Suprapubic skin (tissue), 4 donors: Measurements from ENCODE around the gene PRKACB. TPM values are rescaled to one million over a fixed set of nuclear protein-coding genes. Genes with fewer than 3 reads are reported as not detected.

Experiments used
- DNase-seq, 2 donors: peaks; one replicate each; pipeline ENCODE4 v3.0.0-alpha.2; 2019; ENCODE audit warnings: low spot score in 2 of 2
- H3K27ac ChIP-seq: fragments of 200-600 bp; sonication (generic); one replicate; pipeline ENCODE4 v1.5.1; 2019
- H3K27me3 ChIP-seq: fragments of 200-600 bp; sonication (generic); one replicate; pipeline ENCODE4 v1.5.1; 2019
- H3K36me3 ChIP-seq: fragments of 200-600 bp; sonication (generic); one replicate; pipeline ENCODE4 v1.5.1; 2019
- H3K4me1 ChIP-seq: fragments of 200-600 bp; sonication (generic); one replicate; pipeline ENCODE4 v1.5.1; 2019
- H3K4me3 ChIP-seq: fragments of 200-600 bp; sonication (generic); one replicate; pipeline ENCODE4 v1.5.1; 2019; ENCODE audit warnings: mild to moderate bottlenecking
- H3K9me3 ChIP-seq: fragments of 200-600 bp; sonication (generic); one replicate; pipeline ENCODE4 v1.5.1; 2019
- CTCF ChIP-seq, 2 donors: fragments of 200-600 bp in 1 of 2; fragments of 450-650 bp in 1 of 2; sonication (generic) in 1 of 2; IDR thresholded peaks; one replicate each; pipeline ENCODE4 v1.5.1; 2016 to 2019; ENCODE audit warnings: antibody characterized with exemption in 2 of 2, mild to moderate bottlenecking in 1 of 2, moderate library complexity in 1 of 2
- EP300 ChIP-seq: sonication (generic); formaldehyde crosslinking; IDR thresholded peaks from one replicate; pipeline ENCODE4 v1.6.1; 2017; ENCODE audit warnings: antibody characterized with exemption
- POLR2A ChIP-seq, 2 donors: fragments of 450-650 bp; IDR thresholded peaks; one replicate each; pipeline ENCODE4 v1.6.1; 2017; ENCODE audit warnings: antibody characterized with exemption in 2 of 2, mild to moderate bottlenecking in 2 of 2, moderate library complexity in 2 of 2
- POLR2AphosphoS5 ChIP-seq, 3 donors: sonication (generic); formaldehyde crosslinking; IDR thresholded peaks; one replicate each; pipeline ENCODE4 v1.6.1; 2017; ENCODE audit warnings: antibody characterized with exemption in 3 of 3
- WGBS: methylation state at CpG from one replicate; pipeline ENCODE4 v1.1.5; 2018; 5-methylcytosine and 5-hydroxymethylcytosine counted together
- total RNA-seq, 4 donors: library from RNA; depleted of rRNA; stranded (reverse); fragments of >200 nt; gene quantifications; one replicate each; pipeline ENCODE4 v1.1.0, GENCODE V29; 2016

The PRKACB gene
- total RNA-seq, 4 donors from 2014 or later = 6.6 to 12.2 (median 9.1) TPM

GRCh38 chr1:84250668-84251067 lies 106.6 kb downstream of the PRKACB start:
- H3K4me1 ChIP-seq = peaks cover 10% of the 10 kb centered on the region
- TF ChIP-seq EP300 (no peak), POLR2AphosphoS5 (IDR thresholded peaks at IDR 0.05) (no peak), CTCF (IDR thresholded peaks at IDR 0.05) (no peak), POLR2A (IDR thresholded peaks at IDR 0.05) (no peak)
- H3K9me3 ChIP-seq = no peaks in the 10 kb centered on the region
- no peak for DNase-seq
- H3K4me3 ChIP-seq = no peak overlapping the region
- WGBS = 91% methylated on average over 2 of the region's 2 CpGs
- no peaks in the 10 kb centered on the region for H3K36me3 ChIP-seq
- no peak overlapping the region for H3K27ac ChIP-seq
- no peaks in the 10 kb centered on the region for H3K27me3 ChIP-seq

GRCh38 chr1:84253036-84253435 lies 109.0 kb downstream of the PRKACB start:
- Histone ChIP-seq H3K4me3 (no peak overlapping the region), H3K4me1 (peaks cover 10% of the 10 kb centered on the region), H3K36me3 (no peaks in the 10 kb centered on the region), H3K27me3 (no peaks in the 10 kb centered on the region), H3K9me3 (no peaks in the 10 kb centered on the region), H3K27ac (no peak overlapping the region)
- no peak for DNase-seq
- 77% methylated on average over 2 of the region's 2 CpGs for WGBS
- TF ChIP-seq POLR2A (IDR thresholded peaks at IDR 0.05) = no peak

GRCh38 chr1:84253891-84254290 lies 109.8 kb downstream of the PRKACB start:
- no peak for DNase-seq
- no peaks in the 10 kb centered on the region for H3K9me3 ChIP-seq
- H3K36me3 ChIP-seq = no peaks in the 10 kb centered on the region
- H3K4me3 ChIP-seq = no peak overlapping the region
- WGBS = 30% methylated on average over 4 of the region's 4 CpGs
- H3K27me3 ChIP-seq = no peaks in the 10 kb centered on the region
- TF ChIP-seq EP300 = no peak
- no peak for TF ChIP-seq CTCF (IDR thresholded peaks at IDR 0.05)
- TF ChIP-seq POLR2A (IDR thresholded peaks at IDR 0.05) = no peak
- TF ChIP-seq POLR2AphosphoS5 (IDR thresholded peaks at IDR 0.05) = no peak
- peaks cover 10% of the 10 kb centered on the region for H3K4me1 ChIP-seq
- H3K27ac ChIP-seq = no peak overlapping the region

DNA sequence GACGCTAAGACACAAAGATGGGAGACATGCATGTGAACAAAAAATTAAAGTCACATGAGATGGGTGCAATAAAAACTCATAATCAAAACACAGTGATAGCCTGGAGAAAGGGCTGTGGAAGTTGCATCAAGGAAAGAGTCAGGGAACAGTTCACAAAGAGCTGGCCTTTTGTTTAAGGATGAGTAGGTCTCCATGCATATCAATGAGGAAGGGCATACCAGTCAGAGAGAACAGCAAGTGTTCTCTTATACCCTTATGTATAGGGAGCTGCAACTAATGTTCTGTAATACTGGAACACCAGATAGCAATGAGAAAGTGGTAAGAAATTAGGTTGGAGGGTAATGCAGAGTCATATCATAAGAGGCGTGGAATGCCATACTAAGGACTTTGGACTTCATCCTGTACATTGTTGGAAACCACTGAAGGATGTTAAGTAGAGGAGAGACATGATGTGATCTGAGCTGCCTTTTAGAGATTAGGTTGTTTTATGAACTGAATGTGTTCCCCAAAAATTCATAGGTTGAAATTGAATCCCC lies 110.7 kb downstream of the PRKACB start:
- no peaks in the 10 kb centered on the region for H3K36me3 ChIP-seq
- H3K4me3 ChIP-seq = no peak overlapping the region
- H3K9me3 ChIP-seq = no peaks in the 10 kb centered on the region
- H3K27ac ChIP-seq = no peak overlapping the region
- TF ChIP-seq EP300 (no peak), CTCF (IDR thresholded peaks at IDR 0.05) (no peak), POLR2A (IDR thresholded peaks at IDR 0.05) (no peak), POLR2AphosphoS5 (IDR thresholded peaks at IDR 0.05) (no peak)
- H3K4me1 ChIP-seq = peaks cover 10% of the 10 kb centered on the region
- no peak for DNase-seq
- H3K27me3 ChIP-seq = no peaks in the 10 kb centered on the region
- WGBS = 90% methylated on average over 2 of the region's 2 CpGs

DNA sequence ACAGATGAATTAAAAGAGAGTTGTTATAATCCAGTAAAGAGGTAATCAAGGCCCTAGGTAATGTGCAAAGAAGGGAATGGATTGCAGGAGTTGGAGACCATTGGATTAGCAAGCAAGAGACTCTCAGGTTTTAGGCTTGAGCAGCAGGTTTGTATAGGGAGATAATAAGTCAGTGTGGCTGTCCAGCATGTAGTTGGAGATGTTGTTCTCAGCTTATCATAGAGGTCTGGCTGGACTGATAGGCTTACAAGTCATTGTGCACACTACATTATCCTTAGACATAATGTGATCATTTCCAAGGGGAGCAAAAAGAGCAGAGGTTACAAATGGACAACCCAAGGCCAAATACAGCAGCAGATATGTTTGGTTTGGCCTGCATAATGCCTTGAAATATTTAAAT lies 111.5 kb downstream of the PRKACB start:
- H3K27ac ChIP-seq = no peak overlapping the region
- peaks cover 10% of the 10 kb centered on the region for H3K4me1 ChIP-seq
- H3K9me3 ChIP-seq = no peaks in the 10 kb centered on the region
- no peaks in the 10 kb centered on the region for H3K36me3 ChIP-seq
- no peak for TF ChIP-seq CTCF (IDR thresholded peaks at IDR 0.05)
- TF ChIP-seq POLR2A (IDR thresholded peaks at IDR 0.05) = no peak
- TF ChIP-seq POLR2AphosphoS5 (IDR thresholded peaks at IDR 0.05) = no peak
- no peak for TF ChIP-seq EP300
- H3K4me3 ChIP-seq = no peak overlapping the region
- no peak for DNase-seq
- no peaks in the 10 kb centered on the region for H3K27me3 ChIP-seq

GRCh38 chr1:84257617-84258016 lies 113.5 kb downstream of the PRKACB start:
- H3K27ac ChIP-seq = no peak overlapping the region

More at GRCh38 chr1:84257617-84258016, 113.5 kb downstream of the PRKACB start:
- H3K9me3 ChIP-seq = no peaks in the 10 kb centered on the region
- peaks cover 10% of the 10 kb centered on the region for H3K4me1 ChIP-seq
- H3K36me3 ChIP-seq = no peaks in the 10 kb centered on the region
- no peak for DNase-seq
- H3K4me3 ChIP-seq = no peak overlapping the region
- H3K27me3 ChIP-seq = no peaks in the 10 kb centered on the region
- TF ChIP-seq CTCF (IDR thresholded peaks at IDR 0.05) (no peak), POLR2AphosphoS5 (IDR thresholded peaks at IDR 0.05) (no peak), EP300 (no peak), POLR2A (IDR thresholded peaks at IDR 0.05) (no peak)
- WGBS = 80% methylated on average over 2 of the region's 2 CpGs
